Effector memory CD4-positive, alpha-beta T cell (primary cell): Measurements from ENCODE around the gene YTHDF1.

Source experiments
- DNase-seq, 3 donors: peaks; one replicate each; pipeline ENCODE4 v3.0.0-alpha.2; 2020
- H3K27ac ChIP-seq: 2 replicates; pipeline ENCODE4 v1.7.0; 2013; ENCODE audit warnings: mild to moderate bottlenecking, low read length, moderate library complexity; ENCODE audit not compliant: insufficient read depth, poor library complexity, severe bottlenecking
- H3K27me3 ChIP-seq: replicated peaks from 2 replicates; pipeline ENCODE4 v1.7.0; 2013; ENCODE audit warnings: mild to moderate bottlenecking, low read length; ENCODE audit not compliant: insufficient read depth, control insufficient read depth, poor library complexity, severe bottlenecking
- H3K36me3 ChIP-seq: 2 replicates; pipeline ENCODE4 v1.7.0; 2013; ENCODE audit warnings: mild to moderate bottlenecking, low read length, moderate library complexity; ENCODE audit not compliant: control insufficient read depth, insufficient read depth
- H3K4me1 ChIP-seq: 2 replicates; pipeline ENCODE4 v1.7.0; 2013; ENCODE audit warnings: low read length, mild to moderate bottlenecking; ENCODE audit not compliant: control insufficient read depth, insufficient read depth, poor library complexity, severe bottlenecking
- H3K4me3 ChIP-seq: 2 replicates; pipeline ENCODE4 v1.7.0; 2013; ENCODE audit warnings: low read length, low read depth, mild to moderate bottlenecking; ENCODE audit not compliant: insufficient read depth, poor library complexity, severe bottlenecking
- H3K9me3 ChIP-seq: 2 replicates; pipeline ENCODE4 v1.7.0; 2013; ENCODE audit warnings: mild to moderate bottlenecking, low read length, moderate library complexity; ENCODE audit not compliant: control insufficient read depth

YTHDF1 gene

DNA sequence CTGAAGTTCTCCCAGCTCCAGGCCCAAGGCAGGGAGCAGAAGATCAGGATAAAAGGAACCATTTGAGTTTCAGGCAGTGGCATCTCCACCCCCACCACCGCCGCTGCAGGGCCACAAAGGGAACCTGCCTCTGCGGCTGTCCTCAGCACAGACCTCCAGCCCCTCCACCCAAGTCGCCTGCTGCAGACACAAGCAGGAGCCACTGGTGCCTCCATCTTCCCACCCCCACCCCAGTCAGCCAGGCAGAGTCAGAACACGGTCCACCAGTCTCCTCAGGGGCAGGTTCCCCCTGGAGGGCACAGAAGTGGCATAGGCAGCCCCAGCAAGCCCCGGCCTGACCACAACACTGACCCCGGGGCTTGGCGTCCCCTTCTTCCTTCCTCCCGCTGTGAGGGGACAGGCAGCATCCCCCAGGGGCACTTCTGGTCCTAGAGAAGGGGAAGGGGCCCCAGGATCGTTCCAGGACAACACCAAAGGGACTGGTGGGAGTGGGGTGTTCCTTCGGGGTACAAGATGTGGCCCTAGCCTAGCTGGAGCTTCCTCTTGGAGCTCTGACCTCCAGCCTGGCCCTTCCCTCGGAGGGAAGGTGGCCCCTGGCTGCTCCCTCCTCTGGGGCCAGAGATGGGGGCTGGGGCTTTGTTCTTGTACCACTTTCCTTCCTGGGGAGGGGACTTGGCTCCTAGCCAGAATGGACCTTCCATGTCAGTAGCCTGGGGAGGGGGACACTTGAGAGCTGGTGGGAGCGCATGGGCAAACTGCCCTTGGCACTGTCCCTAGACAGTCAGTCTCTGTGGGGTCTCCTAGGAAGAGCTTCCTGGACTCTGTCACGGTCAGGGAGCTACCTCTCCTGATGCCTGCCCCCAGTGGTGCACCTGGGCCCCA is 36.0 kb downstream of the YTHDF1 start:
- H3K9me3 ChIP-seq = no peaks in the 10 kb centered on the region
- peak overlapping the region; percentile 37 for H3K4me3 ChIP-seq
- DNase-seq = no peak
- H3K4me1 ChIP-seq = peaks cover 28% of the 10 kb centered on the region
- no peaks in the 10 kb centered on the region for H3K36me3 ChIP-seq
- H3K27ac ChIP-seq = no peak overlapping the region
- peaks cover 54% of the 10 kb centered on the region for H3K27me3 ChIP-seq

DNA sequence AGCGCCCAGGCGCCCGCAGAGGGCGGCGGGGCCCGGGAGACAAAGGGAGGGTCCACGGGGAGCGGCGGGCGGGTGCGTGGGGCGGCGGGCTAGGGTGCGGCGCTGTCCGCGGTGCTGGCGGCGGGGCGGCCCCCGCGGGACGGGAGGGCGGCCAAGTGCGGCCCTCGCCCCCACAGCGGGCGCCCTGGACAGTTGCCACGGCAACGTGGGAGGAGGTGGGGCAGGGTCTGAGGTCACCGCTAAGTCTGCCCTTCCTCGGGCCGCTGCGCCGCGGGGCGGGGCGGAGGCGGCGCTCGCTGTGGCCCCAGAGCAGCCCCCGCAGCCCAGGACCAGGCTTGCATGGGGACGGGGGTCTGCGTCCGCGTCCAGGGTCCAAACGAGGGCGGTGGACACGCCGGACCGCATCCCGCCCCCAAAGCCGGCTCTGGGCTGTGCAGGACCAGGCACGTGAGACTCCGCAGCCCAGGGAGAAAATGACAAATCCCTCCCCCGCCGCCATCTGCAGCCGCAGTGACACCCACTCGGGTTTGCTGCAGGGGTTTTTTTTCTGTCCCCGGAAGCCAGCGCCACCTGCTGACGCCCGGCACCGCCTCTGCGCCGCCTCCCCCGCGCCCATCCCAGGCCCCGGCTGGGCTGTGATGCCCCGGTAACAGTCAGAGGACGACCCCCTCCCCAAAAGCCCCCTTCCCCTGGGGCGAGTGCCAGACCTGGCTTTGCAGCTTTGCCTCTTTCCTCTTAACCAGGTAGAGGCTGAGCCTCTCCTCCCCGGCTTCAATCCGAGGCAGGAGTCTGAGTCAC is 36.8 kb downstream of the YTHDF1 start:
- H3K4me1 ChIP-seq = peaks cover 28% of the 10 kb centered on the region
- no peaks in the 10 kb centered on the region for H3K36me3 ChIP-seq
- H3K4me3 ChIP-seq = peak overlapping the region; percentile 37
- H3K9me3 ChIP-seq = no peaks in the 10 kb centered on the region
- H3K27me3 ChIP-seq = peaks cover 62% of the 10 kb centered on the region
- peak; percentile 44 to 50 (median 45) for DNase-seq
- no peak overlapping the region for H3K27ac ChIP-seq

- H3K4me1 ChIP-seq = peaks cover 28% of the 10 kb centered on the region
- DNase-seq = no peak
- no peaks in the 10 kb centered on the region for H3K36me3 ChIP-seq
- H3K27ac ChIP-seq = no peak overlapping the region
- H3K4me3 ChIP-seq = no peak overlapping the region
- H3K9me3 ChIP-seq = no peaks in the 10 kb centered on the region
- peaks cover 69% of the 10 kb centered on the region for H3K27me3 ChIP-seq
Observed at GRCh38 chr20:63178446-63178820, 37.5 kb downstream of the YTHDF1 start.

DNA sequence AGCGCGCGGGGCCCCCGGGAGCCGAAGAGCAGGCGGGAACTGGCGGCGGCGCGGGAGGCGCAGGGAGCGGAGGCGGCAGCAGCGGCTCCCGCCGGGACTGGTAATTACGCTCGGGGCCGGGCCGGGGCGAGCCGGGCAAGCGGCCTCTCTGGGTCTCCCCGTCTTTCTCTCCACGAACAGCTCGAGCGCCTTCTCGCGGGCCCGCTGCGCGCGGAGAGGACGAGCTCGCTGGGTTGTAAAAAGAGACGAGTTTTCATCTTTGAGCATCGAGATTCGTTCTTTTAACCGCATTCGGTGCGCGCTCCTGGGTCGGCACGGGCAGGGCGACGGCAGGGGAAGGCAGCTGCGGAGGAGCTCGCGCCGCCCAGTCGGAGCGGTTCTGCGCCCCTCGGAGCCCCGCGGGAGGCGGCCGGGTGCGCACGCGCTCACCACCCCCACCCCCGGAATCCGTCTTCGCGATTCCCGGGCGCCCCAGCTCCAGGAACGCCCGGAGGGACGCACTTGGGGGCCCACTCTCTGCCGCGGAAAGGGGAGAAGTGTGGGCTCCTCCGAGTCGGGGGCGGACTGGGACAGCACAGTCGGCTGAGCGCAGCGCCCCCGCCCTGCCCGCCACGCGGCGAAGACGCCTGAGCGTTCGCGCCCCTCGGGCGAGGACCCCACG is 38.0 kb downstream of the YTHDF1 start:
- Histone ChIP-seq H3K36me3 (no peaks in the 10 kb centered on the region), H3K9me3 (no peaks in the 10 kb centered on the region), H3K4me1 (peaks cover 28% of the 10 kb centered on the region), H3K27ac (no peak overlapping the region), H3K27me3 (peaks cover 70% of the 10 kb centered on the region), H3K4me3 (no peak overlapping the region)
- DNase-seq = no peak

DNA sequence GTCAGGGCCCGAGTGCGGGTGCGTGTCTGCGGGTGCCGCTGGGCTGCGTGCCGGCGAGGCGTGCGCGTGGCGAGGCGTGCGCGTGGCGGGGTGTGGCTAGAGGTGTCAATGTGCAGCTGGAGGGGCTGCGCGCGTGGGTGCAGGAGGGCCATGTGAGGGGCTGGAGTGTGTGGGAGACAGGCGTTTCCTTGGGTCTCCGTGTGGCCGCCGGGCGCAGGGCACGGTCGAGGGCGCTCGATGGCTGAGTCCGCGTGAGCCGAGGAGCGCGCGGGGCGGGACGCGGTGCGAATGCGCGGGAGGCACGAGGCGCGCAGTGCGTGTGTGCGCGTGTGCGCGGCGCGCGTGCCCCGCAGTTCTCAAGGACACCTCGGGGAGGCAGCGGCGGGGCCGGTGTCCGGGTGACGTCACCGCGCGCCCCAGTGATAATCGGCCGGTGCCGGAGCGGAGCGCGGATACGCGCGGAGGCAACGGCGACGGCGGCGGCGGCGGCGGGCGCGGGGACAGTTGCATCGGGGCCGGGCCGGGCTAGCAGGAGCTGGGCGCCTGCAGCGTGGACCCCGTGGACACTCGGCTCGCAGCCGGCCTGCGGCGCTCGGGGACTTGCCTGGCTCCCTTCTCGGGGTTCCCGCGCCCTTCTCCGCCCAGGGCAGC is 38.7 kb downstream of the YTHDF1 start:
- no peak for DNase-seq
- Histone ChIP-seq H3K9me3 (no peaks in the 10 kb centered on the region), H3K4me3 (no peak overlapping the region), H3K4me1 (peaks cover 28% of the 10 kb centered on the region), H3K27me3 (peaks cover 67% of the 10 kb centered on the region), H3K27ac (no peak overlapping the region), H3K36me3 (no peaks in the 10 kb centered on the region)

DNA sequence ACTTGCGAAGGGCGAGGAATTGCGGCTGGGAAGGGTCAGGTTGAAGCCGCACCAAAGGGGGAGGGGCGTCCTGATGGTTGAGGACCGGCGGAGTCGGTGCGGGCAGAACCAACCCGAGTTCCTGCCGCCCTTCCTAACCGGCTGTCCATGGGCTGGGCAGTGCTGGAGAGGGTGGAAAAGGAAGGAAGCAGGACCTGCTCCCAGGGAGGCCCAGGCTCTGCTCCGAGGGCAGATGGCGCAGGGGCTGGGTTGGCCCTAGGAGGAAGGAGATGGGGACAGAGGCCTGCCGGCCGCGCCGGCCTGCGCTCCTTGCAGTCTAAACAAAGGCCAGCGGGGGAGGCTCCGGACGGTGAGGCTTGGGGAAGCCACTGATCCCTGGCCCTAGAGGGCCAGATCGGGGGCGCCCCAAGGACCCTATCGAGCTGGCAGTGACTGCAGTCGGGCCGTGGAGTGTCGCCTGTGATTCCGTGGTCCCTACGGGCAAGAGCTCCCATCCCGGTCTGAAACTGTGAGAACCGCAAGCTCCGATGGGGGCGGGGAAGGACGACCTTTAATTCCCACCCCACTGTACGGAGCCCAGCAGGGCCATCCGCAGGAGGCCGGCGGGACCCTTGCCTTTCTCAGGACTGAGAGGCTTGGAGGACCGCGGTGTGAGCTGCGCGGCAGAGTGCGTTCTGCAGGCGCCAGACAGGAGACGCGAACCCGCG is 39.4 kb downstream of the YTHDF1 start:
- Histone ChIP-seq H3K4me3 (no peak overlapping the region), H3K9me3 (no peaks in the 10 kb centered on the region), H3K36me3 (no peaks in the 10 kb centered on the region), H3K27ac (no peak overlapping the region), H3K4me1 (peaks cover 28% of the 10 kb centered on the region), H3K27me3 (peaks cover 67% of the 10 kb centered on the region)
- no peak for DNase-seq

DNA sequence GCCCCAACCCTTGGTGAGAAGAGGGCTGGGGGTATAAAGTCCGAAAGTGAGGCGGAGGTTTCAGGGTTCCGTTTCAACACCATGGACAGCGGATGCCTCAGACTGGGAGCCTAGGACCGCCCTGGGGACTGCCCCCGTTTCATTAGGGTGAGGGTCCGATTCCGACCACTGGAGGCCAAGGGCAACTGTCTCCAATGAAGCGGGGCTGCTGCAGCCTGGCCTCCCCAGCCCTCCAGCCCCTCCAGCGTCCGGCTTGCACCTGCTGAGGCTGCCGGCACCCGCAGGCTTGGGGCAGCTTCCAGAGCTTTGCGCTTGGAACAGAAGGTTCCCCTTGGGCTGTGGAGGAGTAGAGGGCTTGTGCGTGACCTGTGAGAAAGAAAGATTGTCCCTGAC is 39.9 kb downstream of the YTHDF1 start:
- no peak overlapping the region for H3K27ac ChIP-seq
- H3K36me3 ChIP-seq = no peaks in the 10 kb centered on the region
- H3K9me3 ChIP-seq = no peaks in the 10 kb centered on the region
- H3K27me3 ChIP-seq = peaks cover 67% of the 10 kb centered on the region
- peaks cover 28% of the 10 kb centered on the region for H3K4me1 ChIP-seq
- H3K4me3 ChIP-seq = no peak overlapping the region
- no peak for DNase-seq

GRCh38 chr20:63175038-63175895 is 40.7 kb downstream of the YTHDF1 start:
- no peaks in the 10 kb centered on the region for H3K36me3 ChIP-seq
- H3K9me3 ChIP-seq = no peaks in the 10 kb centered on the region
- H3K4me3 ChIP-seq = no peak overlapping the region
- no peak overlapping the region for H3K27ac ChIP-seq
- H3K4me1 ChIP-seq = peaks cover 28% of the 10 kb centered on the region
- H3K27me3 ChIP-seq = peaks cover 64% of the 10 kb centered on the region
- no peak for DNase-seq
